Astrocyte (in vitro differentiated cells and primary cell): Measurements from ENCODE around the gene PRKG1.

ENCODE experiments used
- EZH2 ChIP-seq: IDR thresholded peaks from 2 replicates; pipeline ENCODE4 v1.6.1; 2012; ENCODE audit warnings: mild to moderate bottlenecking, low read length, inconsistent platforms; ENCODE audit not compliant: insufficient read depth
- TF ChIP-seq, protein P1 (sequence below): IDR thresholded peaks from 2 replicates; pipeline ENCODE4 v1.5.1; 2011; ENCODE audit warnings: low read depth, mild to moderate bottlenecking, inconsistent platforms, low read length, moderate library complexity; ENCODE audit not compliant: insufficient read depth

DNA sequence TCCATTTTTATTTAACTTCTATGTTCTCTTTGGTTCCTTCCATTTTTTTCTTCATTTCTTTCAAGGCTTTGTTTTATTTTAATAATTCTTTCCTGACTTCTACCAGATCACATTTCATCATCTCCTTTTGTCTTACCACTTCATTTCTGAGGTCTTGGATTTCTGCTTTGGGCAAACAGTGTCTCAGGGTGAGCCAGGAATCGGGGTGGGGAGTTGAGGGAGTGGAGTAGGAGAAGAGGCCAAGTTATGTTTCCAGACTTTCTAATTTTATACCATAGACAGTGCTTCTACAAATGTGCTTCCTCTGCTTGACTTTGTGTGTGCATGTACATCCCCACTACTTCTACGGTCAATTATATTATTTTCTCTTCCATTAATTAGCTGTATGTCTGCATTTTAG lies 112.1 kb downstream of the PRKG1 start:
- TF ChIP-seq, protein P1, sequence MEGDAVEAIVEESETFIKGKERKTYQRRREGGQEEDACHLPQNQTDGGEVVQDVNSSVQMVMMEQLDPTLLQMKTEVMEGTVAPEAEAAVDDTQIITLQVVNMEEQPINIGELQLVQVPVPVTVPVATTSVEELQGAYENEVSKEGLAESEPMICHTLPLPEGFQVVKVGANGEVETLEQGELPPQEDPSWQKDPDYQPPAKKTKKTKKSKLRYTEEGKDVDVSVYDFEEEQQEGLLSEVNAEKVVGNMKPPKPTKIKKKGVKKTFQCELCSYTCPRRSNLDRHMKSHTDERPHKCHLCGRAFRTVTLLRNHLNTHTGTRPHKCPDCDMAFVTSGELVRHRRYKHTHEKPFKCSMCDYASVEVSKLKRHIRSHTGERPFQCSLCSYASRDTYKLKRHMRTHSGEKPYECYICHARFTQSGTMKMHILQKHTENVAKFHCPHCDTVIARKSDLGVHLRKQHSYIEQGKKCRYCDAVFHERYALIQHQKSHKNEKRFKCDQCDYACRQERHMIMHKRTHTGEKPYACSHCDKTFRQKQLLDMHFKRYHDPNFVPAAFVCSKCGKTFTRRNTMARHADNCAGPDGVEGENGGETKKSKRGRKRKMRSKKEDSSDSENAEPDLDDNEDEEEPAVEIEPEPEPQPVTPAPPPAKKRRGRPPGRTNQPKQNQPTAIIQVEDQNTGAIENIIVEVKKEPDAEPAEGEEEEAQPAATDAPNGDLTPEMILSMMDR: no peak
- TF ChIP-seq EZH2: no peak
